HepG2 (cell line): Measurements from ENCODE around the gene CDK3. TPM values are rescaled to one million over a fixed set of nuclear protein-coding genes. Genes with fewer than 3 reads are reported as not detected.

ENCODE experiments used
- KDM5A ChIP-seq: fragments of 200-600 bp; sonication (generic); IDR thresholded peaks from 2 replicates; pipeline ENCODE4 v1.7.0; 2018; ENCODE audit warnings: antibody characterized with exemption, mild to moderate bottlenecking, low read length, borderline replicate concordance
- MYC ChIP-seq: sonication (generic); formaldehyde crosslinking; IDR thresholded peaks from 2 replicates; pipeline ENCODE4 v1.9.0; 2021; ENCODE audit warnings: missing genetic modification reagents, borderline replicate concordance
- NFIB ChIP-seq: sonication (generic); formaldehyde crosslinking; IDR thresholded peaks from 2 replicates; pipeline ENCODE4 v1.9.0; 2021; ENCODE audit warnings: missing genetic modification reagents, mild to moderate bottlenecking, borderline replicate concordance
- SNAI1 ChIP-seq: sonication (generic); formaldehyde crosslinking; IDR thresholded peaks from 2 replicates; pipeline ENCODE4 v1.5.0; 2020; ENCODE audit warnings: mild to moderate bottlenecking, missing genetic modification reagents, borderline replicate concordance
- STAG1 ChIP-seq: sonication (generic); formaldehyde crosslinking; IDR thresholded peaks from 2 replicates; pipeline ENCODE4 v1.4.0; 2020; ENCODE audit warnings: missing genetic modification reagents
- polyA plus RNA-seq, 8 experiments: library from polyadenylated mRNA; depleted of rRNA in 3 of 8; stranded (reverse) in 7 of 8; unstranded in 1 of 8; fragments of >200 nt; fragmentation: Illumina TruSeq in 4 of 8; extraction: Trizol in 4 of 8; gene quantifications; 2 replicates each; pipeline versions ENCODE4 v1.2.1 to v1.2.3, GENCODE V29; 2011 to 2016; ENCODE audit warnings: low read depth in 4 of 8, missing spikeins in 1 of 8, mixed read lengths in 1 of 8; ENCODE audit not compliant: insufficient read depth in 1 of 8
- total RNA-seq, 5 experiments: library from RNA; depleted of rRNA; stranded (reverse); fragments of >200 nt; fragmentation: Illumina TruSeq; extraction: Trizol; gene quantifications; 2 replicates each; pipeline ENCODE4 v1.2.3, GENCODE V29; 2016; ENCODE audit warnings: low read depth in 1 of 5
- TF ChIP-seq, protein P1 (sequence below): sonication (generic); formaldehyde crosslinking; conservative IDR thresholded peaks from 2 replicates; pipeline ENCODE4 v1.4.0; 2020; ENCODE audit warnings: mild to moderate bottlenecking, missing genetic modification reagents, moderate library complexity
- TF ChIP-seq, protein P2 (sequence below): sonication (generic); formaldehyde crosslinking; IDR thresholded peaks from 2 replicates; pipeline ENCODE4 v1.5.0; 2020; ENCODE audit warnings: mild to moderate bottlenecking, missing genetic modification reagents
- TF ChIP-seq, protein P3 (sequence below): sonication (generic); formaldehyde crosslinking; IDR thresholded peaks from 2 replicates; pipeline ENCODE4 v1.4.0; 2020; ENCODE audit warnings: missing genetic modification reagents, borderline replicate concordance
- TF ChIP-seq, protein P4 (sequence below): sonication (generic); formaldehyde crosslinking; IDR thresholded peaks from one replicate; pipeline ENCODE4 v1.5.1; 2020; ENCODE audit warnings: mild to moderate bottlenecking, missing genetic modification reagents; ENCODE audit errors: not compliant biosample characterization

The CDK3 gene
- total and polyA plus RNA-seq, 2 of the 13 experiments (the other 11 are each of a cell fraction or from before 2014, with no cell fraction given) = 5.8 to 11.4 TPM

DNA sequence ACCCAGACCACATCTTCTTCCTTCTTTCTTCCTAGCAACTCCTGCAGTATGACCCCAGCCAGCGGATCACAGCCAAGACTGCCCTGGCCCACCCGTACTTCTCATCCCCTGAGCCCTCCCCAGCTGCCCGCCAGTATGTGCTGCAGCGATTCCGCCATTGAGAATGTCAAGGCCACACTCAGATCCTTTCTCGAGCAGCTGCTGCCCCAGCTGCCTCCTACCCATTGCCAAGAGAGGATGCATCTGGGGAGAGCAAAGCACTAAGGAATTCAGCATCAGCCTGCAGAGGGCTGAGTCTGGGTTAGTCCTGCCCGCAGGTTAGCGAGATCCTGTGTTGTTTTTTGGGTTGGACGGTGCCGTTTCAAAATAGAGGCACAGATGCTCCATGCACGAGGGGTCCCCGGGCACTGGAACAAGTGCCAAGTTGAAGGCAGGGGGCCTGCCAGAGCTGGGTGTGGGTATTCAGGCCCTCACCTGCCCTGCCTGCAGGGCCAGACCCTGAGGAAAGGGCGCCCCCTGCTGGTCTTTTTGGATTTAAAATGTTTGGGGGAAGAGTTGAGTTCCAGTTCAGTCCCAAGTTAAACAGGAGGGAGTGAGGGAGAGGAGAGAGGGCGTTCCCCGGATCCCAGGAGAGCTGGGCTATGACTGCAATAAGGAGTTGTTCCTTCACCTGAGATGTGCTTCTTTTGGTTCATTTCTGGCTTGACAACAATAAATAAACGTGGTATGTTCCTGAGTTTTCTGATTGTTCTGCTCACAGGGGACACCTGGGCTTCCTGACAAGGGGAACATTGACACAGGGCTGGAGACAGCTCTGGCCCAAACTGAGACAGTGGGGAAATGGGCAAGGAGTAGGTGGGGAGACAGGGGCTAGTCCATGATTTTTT is 4.9 kb downstream of the CDK3 start (continued):
- TF ChIP-seq, protein P1, sequence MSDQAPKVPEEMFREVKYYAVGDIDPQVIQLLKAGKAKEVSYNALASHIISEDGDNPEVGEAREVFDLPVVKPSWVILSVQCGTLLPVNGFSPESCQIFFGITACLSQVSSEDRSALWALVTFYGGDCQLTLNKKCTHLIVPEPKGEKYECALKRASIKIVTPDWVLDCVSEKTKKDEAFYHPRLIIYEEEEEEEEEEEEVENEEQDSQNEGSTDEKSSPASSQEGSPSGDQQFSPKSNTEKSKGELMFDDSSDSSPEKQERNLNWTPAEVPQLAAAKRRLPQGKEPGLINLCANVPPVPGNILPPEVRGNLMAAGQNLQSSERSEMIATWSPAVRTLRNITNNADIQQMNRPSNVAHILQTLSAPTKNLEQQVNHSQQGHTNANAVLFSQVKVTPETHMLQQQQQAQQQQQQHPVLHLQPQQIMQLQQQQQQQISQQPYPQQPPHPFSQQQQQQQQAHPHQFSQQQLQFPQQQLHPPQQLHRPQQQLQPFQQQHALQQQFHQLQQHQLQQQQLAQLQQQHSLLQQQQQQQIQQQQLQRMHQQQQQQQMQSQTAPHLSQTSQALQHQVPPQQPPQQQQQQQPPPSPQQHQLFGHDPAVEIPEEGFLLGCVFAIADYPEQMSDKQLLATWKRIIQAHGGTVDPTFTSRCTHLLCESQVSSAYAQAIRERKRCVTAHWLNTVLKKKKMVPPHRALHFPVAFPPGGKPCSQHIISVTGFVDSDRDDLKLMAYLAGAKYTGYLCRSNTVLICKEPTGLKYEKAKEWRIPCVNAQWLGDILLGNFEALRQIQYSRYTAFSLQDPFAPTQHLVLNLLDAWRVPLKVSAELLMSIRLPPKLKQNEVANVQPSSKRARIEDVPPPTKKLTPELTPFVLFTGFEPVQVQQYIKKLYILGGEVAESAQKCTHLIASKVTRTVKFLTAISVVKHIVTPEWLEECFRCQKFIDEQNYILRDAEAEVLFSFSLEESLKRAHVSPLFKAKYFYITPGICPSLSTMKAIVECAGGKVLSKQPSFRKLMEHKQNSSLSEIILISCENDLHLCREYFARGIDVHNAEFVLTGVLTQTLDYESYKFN (CRISPR knock-in tag) = 0 out of 2 replicates have a peak, but pooled peaks have one; percentile 9
- TF ChIP-seq MYC (CRISPR knock-in tag) (no peak), STAG1 (CRISPR knock-in tag) (peak; percentile 98), SNAI1 (no peak), NFIB (no peak), KDM5A (no peak; the same call in 1 of the 2 replicates)
- TF ChIP-seq, protein P2, sequence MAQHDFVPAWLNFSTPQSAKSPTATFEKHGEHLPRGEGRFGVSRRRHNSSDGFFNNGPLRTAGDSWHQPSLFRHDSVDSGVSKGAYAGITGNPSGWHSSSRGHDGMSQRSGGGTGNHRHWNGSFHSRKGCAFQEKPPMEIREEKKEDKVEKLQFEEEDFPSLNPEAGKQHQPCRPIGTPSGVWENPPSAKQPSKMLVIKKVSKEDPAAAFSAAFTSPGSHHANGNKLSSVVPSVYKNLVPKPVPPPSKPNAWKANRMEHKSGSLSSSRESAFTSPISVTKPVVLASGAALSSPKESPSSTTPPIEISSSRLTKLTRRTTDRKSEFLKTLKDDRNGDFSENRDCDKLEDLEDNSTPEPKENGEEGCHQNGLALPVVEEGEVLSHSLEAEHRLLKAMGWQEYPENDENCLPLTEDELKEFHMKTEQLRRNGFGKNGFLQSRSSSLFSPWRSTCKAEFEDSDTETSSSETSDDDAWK (CRISPR knock-in tag) = no peak
- TF ChIP-seq, protein P3, sequence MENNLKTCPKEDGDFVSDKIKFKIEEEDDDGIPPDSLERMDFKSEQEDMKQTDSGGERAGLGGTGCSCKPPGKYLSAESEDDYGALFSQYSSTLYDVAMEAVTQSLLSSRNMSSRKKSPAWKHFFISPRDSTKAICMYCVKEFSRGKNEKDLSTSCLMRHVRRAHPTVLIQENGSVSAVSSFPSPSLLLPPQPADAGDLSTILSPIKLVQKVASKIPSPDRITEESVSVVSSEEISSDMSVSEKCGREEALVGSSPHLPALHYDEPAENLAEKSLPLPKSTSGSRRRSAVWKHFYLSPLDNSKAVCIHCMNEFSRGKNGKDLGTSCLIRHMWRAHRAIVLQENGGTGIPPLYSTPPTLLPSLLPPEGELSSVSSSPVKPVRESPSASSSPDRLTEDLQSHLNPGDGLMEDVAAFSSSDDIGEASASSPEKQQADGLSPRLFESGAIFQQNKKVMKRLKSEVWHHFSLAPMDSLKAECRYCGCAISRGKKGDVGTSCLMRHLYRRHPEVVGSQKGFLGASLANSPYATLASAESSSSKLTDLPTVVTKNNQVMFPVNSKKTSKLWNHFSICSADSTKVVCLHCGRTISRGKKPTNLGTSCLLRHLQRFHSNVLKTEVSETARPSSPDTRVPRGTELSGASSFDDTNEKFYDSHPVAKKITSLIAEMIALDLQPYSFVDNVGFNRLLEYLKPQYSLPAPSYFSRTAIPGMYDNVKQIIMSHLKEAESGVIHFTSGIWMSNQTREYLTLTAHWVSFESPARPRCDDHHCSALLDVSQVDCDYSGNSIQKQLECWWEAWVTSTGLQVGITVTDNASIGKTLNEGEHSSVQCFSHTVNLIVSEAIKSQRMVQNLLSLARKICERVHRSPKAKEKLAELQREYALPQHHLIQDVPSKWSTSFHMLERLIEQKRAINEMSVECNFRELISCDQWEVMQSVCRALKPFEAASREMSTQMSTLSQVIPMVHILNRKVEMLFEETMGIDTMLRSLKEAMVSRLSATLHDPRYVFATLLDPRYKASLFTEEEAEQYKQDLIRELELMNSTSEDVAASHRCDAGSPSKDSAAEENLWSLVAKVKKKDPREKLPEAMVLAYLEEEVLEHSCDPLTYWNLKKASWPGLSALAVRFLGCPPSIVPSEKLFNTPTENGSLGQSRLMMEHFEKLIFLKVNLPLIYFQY (CRISPR knock-in tag) = no peak
- TF ChIP-seq, protein P4, sequence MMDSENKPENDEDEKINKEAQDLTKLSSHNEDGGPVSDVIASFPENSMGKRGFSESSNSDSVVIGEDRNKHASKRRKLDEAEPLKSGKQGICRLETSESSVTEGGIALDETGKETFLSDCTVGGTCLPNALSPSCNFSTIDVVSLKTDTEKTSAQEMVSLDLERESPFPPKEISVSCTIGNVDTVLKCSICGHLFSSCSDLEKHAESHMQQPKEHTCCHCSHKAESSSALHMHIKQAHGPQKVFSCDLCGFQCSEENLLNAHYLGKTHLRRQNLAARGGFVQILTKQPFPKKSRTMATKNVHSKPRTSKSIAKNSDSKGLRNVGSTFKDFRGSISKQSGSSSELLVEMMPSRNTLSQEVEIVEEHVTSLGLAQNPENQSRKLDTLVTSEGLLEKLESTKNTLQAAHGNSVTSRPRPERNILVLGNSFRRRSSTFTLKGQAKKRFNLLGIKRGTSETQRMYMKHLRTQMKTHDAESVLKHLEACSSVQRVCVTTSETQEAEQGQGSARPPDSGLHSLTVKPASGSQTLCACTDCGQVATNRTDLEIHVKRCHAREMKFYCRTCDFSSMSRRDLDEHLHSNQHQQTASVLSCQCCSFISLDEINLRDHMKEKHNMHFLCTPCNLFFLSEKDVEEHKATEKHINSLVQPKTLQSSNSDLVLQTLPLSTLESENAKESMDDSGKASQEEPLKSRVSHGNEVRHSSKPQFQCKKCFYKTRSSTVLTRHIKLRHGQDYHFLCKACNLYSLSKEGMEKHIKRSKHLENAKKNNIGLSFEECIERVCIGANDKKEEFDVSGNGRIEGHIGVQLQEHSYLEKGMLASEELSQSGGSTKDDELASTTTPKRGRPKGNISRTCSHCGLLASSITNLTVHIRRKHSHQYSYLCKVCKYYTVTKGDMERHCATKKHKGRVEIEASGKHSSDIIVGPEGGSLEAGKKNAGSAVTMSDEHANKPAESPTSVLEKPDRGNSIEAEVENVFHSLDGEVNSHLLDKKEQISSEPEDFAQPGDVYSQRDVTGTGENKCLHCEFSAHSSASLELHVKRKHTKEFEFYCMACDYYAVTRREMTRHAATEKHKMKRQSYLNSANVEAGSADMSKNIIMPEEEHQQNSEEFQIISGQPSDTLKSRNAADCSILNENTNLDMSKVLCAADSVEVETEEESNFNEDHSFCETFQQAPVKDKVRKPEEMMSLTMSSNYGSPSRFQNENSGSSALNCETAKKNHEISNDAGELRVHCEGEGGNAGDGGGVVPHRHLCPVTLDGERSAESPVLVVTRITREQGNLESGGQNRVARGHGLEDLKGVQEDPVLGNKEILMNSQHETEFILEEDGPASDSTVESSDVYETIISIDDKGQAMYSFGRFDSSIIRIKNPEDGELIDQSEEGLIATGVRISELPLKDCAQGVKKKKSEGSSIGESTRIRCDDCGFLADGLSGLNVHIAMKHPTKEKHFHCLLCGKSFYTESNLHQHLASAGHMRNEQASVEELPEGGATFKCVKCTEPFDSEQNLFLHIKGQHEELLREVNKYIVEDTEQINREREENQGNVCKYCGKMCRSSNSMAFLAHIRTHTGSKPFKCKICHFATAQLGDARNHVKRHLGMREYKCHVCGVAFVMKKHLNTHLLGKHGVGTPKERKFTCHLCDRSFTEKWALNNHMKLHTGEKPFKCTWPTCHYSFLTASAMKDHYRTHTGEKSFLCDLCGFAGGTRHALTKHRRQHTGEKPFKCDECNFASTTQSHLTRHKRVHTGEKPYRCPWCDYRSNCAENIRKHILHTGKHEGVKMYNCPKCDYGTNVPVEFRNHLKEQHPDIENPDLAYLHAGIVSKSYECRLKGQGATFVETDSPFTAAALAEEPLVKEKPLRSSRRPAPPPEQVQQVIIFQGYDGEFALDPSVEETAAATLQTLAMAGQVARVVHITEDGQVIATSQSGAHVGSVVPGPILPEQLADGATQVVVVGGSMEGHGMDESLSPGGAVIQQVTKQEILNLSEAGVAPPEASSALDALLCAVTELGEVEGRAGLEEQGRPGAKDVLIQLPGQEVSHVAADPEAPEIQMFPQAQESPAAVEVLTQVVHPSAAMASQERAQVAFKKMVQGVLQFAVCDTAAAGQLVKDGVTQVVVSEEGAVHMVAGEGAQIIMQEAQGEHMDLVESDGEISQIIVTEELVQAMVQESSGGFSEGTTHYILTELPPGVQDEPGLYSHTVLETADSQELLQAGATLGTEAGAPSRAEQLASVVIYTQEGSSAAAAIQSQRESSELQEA (CRISPR knock-in tag) = no peak
